NCI-H187 treated with DMSO at 0.1 percent for 48 hours (cell line): Measurements from ENCODE around the gene TAS2R42.

ENCODE experiments used
- DNase-seq: peaks from one replicate; lab custom pipeline; 2025; lab: John Stamatoyannopoulos, UW

TAS2R42 gene

GRCh38 chr12:11144297-11144696, 42.4 kb downstream of the TAS2R42 start:
- DNase-seq, result no peak

- no peak for DNase-seq
Observed at GRCh38 chr12:11143352-11143751, 43.4 kb downstream of the TAS2R42 start.

- no peak for DNase-seq
Observed at GRCh38 chr12:11136075-11136474, 50.7 kb downstream of the TAS2R42 start.
